Measurements from ENCODE around the gene POLR3G. TPM values are rescaled to one million over a fixed set of nuclear protein-coding genes. Genes with fewer than 3 reads are reported as not detected.

Gene POLR3G
- total RNA-seq, 1 experiment from 2014 or later, result 4.4 TPM

DNA sequence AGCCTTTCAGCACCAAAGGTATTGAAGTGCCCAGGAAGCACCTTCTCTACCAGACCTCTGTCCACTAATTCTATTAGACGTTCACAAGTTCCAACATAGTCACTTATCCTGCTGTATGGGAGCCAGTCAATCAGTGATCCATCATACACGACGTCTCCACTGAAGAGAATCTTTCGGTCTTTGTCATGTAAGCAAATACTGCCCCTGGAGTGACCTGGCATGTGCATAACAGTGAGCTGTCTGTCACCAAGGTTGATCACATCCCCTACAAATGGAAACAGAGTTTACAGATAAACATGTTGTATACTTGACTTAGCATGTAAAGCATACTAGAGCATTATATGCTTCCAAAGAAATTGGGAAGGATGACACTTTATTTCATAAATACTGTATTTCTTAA, 13.4 kb upstream of the POLR3G start:
- H3K4me3 ChIP-seq, result no peak overlapping the region
- no peak for DNase-seq
- no peaks in the 10 kb centered on the region for H3K9me3 ChIP-seq (ENCODE audit: insufficient read depth, low read depth)
- POLR2A ChIA-PET (ENCODE audit: unreplicated experiment), result no interaction called here
- H3K9me2 ChIP-seq (ENCODE audit: insufficient read depth), result no peaks in the 10 kb centered on the region
- no peak overlapping the region for H2AFZ ChIP-seq
- no peak for TF ChIP-seq EZH2 (IDR thresholded peaks at IDR 0.05; ENCODE audit: low read depth)
- TF ChIP-seq, protein P1, sequence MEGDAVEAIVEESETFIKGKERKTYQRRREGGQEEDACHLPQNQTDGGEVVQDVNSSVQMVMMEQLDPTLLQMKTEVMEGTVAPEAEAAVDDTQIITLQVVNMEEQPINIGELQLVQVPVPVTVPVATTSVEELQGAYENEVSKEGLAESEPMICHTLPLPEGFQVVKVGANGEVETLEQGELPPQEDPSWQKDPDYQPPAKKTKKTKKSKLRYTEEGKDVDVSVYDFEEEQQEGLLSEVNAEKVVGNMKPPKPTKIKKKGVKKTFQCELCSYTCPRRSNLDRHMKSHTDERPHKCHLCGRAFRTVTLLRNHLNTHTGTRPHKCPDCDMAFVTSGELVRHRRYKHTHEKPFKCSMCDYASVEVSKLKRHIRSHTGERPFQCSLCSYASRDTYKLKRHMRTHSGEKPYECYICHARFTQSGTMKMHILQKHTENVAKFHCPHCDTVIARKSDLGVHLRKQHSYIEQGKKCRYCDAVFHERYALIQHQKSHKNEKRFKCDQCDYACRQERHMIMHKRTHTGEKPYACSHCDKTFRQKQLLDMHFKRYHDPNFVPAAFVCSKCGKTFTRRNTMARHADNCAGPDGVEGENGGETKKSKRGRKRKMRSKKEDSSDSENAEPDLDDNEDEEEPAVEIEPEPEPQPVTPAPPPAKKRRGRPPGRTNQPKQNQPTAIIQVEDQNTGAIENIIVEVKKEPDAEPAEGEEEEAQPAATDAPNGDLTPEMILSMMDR (conservative IDR thresholded peaks at IDR 0.05), result no peak
- no peak overlapping the region for H3K4me2 ChIP-seq
- H3K27ac ChIP-seq, result no peak overlapping the region
- H3K79me2 ChIP-seq (ENCODE audit: low read depth), result 0 out of 2 replicates have a peak, but pooled peaks cover 4% of the 10 kb centered on the region
- H4K20me1 ChIP-seq (ENCODE audit: insufficient read depth), result no peaks in the 10 kb centered on the region
- H3K27me3 ChIP-seq (ENCODE audit: insufficient read depth, low read depth), result no peaks in the 10 kb centered on the region
- no TSS peak for BruUV-seq (replicated peaks)
- CTCF ChIA-PET, result interaction anchor here (0.6 kb wide), 1 partner anchor 22 kb away, joined by 3 read pairs; no protein-coding TSS in a partner anchor
- no peaks in the 10 kb centered on the region for H3F3A ChIP-seq (ENCODE audit: insufficient read depth, low read depth)
- intact Hi-C loops (cut with micrococcal nuclease; ENCODE audit: unreplicated experiment), result no loop called here
- H3K36me3 ChIP-seq (ENCODE audit: low read depth), result peaks cover 4% of the 10 kb centered on the region; the same call in 1 of the 2 replicates
- H3K4me1 ChIP-seq (replicated peaks; ENCODE audit: insufficient read depth), result no peaks in the 10 kb centered on the region

DNA sequence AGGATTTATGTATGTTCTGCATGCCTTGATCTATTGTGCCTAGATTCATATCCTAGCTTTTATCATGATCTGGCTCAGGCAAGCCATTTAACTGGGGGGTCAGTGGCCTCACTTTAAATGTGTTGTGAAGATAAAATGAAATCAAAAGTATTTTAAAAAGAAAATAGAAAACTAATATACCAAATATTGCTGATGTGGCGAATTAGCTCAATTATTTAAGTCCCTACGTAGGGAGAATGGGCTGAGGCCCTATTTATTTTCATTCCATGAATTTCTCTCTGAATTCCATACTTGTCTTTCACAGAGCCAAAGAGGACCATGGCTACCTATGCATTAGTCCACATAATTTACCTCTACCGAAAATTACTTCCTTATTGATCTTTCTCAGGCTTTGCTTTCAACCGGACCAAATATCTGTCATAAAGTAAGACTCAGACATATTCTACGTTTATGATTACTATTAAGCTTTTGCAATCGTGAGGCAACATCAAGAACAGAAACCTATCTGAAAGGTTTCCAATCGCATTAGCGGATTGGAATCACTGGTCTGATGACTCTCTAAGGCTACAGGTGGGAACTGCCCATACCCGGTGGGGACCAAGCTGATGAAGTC, 1.8 kb upstream of the POLR3G start:
- intact Hi-C loops (cut with micrococcal nuclease; ENCODE audit: unreplicated experiment), result no loop called here

DNA sequence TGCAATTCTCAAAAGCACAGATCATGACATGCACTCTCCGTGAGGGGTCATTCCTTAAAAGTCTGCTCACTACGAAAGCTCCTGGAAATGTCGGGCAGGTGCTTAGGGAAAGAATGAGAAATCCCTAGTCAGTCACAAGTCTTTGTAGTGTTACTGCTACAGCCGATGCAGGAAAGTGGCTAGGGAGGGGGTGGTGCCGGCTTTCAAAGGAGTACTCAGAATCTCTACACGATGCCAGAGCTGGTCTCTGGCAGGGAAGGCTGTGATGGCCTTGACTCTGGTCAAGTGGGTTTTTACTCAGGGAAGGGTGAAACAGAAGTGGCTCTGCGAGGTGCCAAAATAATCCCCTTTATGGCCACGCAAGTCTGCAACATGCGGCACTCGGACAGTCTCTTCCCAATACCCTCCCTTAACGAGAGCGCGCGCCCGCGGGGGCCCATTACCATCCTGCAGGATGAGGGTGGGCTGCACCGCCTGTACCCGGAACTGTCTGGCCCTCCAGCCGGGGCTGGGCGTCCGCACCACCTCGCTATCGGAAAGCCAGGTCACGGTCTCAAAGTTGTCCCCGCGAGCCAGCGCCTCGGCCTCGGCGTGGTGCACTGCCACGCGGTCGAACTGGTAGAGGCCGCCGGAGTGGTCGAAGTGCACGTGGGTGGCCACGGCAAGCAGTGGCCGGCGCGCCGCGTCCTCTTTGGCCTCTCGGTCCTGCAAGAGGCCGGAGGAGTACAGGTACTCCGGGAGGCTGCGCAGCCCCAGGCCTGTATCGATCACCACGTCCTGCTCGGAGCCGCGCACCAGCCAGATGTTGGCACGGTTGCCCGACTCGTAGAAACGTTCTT, 1.0 kb upstream of the POLR3G start:
- intact Hi-C loops (cut with micrococcal nuclease; ENCODE audit: unreplicated experiment), result loop anchor here (1.0 kb wide), 2 partner anchors 56 to 63 kb away; partner anchors contain the start of gene LYSMD3

More for the DNA sequence above, 1.8 kb upstream of the POLR3G start:
- H3K27ac ChIP-seq, result peak overlapping the region; percentile 51
- no peak for TF ChIP-seq EZH2 (IDR thresholded peaks at IDR 0.05; ENCODE audit: low read depth)
- TF ChIP-seq, protein P1 (conservative IDR thresholded peaks at IDR 0.05), result no peak
- BruUV-seq (replicated peaks), result no TSS peak
- H3K9me2 ChIP-seq (ENCODE audit: insufficient read depth), result no peaks in the 10 kb centered on the region; the same call in 1 of the 2 replicates
- ChIA-PET POLR2A (ENCODE audit: unreplicated experiment) (no interaction called here), CTCF (no interaction called here)
- H3K36me3 ChIP-seq (ENCODE audit: low read depth), result peaks cover 4% of the 10 kb centered on the region; the same call in 1 of the 2 replicates
- peaks cover 16% of the 10 kb centered on the region for H3K4me1 ChIP-seq (replicated peaks; ENCODE audit: insufficient read depth)
- peak overlapping the region; percentile 75 for H3K4me3 ChIP-seq
- peak overlapping the region; percentile 90 for H3K4me2 ChIP-seq
- peak overlapping the region; percentile 100 for H2AFZ ChIP-seq
- peaks cover 8% of the 10 kb centered on the region; the same call in 1 of the 2 replicates for H3F3A ChIP-seq (ENCODE audit: insufficient read depth, low read depth)
- H3K9me3 ChIP-seq (ENCODE audit: insufficient read depth, low read depth), result no peaks in the 10 kb centered on the region
- H3K79me2 ChIP-seq (ENCODE audit: low read depth), result peaks cover 21% of the 10 kb centered on the region
- H4K20me1 ChIP-seq (ENCODE audit: insufficient read depth), result no peaks in the 10 kb centered on the region
- H3K27me3 ChIP-seq (ENCODE audit: insufficient read depth, low read depth), result no peaks in the 10 kb centered on the region
- DNase-seq, result peak in 1 of 2 experiments; percentile 49

More for the DNA sequence above, 1.0 kb upstream of the POLR3G start:
- H4K20me1 ChIP-seq (ENCODE audit: insufficient read depth), result no peaks in the 10 kb centered on the region
- no peaks in the 10 kb centered on the region for H3K9me3 ChIP-seq (ENCODE audit: insufficient read depth, low read depth)
- H3K9me2 ChIP-seq (ENCODE audit: insufficient read depth), result no peaks in the 10 kb centered on the region; the same call in 1 of the 2 replicates
- peak; percentile 5 to 35 for DNase-seq
- peaks cover 16% of the 10 kb centered on the region for H3K4me1 ChIP-seq (replicated peaks; ENCODE audit: insufficient read depth)
- H2AFZ ChIP-seq, result peak overlapping the region; percentile 100
- H3K4me2 ChIP-seq, result peak overlapping the region; percentile 90
- ChIA-PET POLR2A (ENCODE audit: unreplicated experiment) (no interaction called here), CTCF (no interaction called here)
- H3K36me3 ChIP-seq (ENCODE audit: low read depth), result peaks cover 4% of the 10 kb centered on the region; the same call in 1 of the 2 replicates
- H3F3A ChIP-seq (ENCODE audit: insufficient read depth, low read depth), result peaks cover 8% of the 10 kb centered on the region; the same call in 1 of the 2 replicates
- peak overlapping the region; percentile 51 for H3K27ac ChIP-seq
- no peaks in the 10 kb centered on the region for H3K27me3 ChIP-seq (ENCODE audit: insufficient read depth, low read depth)
- H3K79me2 ChIP-seq (ENCODE audit: low read depth), result peaks cover 21% of the 10 kb centered on the region
- no peak for TF ChIP-seq EZH2 (IDR thresholded peaks at IDR 0.05; ENCODE audit: low read depth)
- TF ChIP-seq, protein P1 (conservative IDR thresholded peaks at IDR 0.05), result no peak
- TSS peak; percentile 29 for BruUV-seq (replicated peaks)
- peak overlapping the region; percentile 75 for H3K4me3 ChIP-seq

Measured in PC-9 (cell line).